Spleen (tissue), 11 donors: ENCODE measurements around the gene TIFAB. TPM values are rescaled to one million over a fixed set of nuclear protein-coding genes. Genes with fewer than 3 reads are reported as not detected.

Experiments used
- DNase-seq: peaks from one replicate; pipeline ENCODE4 v3.0.0-alpha.2; 2020
- H3K27ac ChIP-seq, 8 donors: fragments of 200-600 bp; sonication (generic) in 7 of 8; 1 replicate in 4 of 8; 2 replicates in 4 of 8; pipeline versions ENCODE4 v1.5.0 to v1.8.0; 2016 to 2021; ENCODE audit warnings: inconsistent platforms in 4 of 8, mild to moderate bottlenecking in 4 of 8, moderate library complexity in 1 of 8
- H3K27me3 ChIP-seq, 7 donors: fragments of 200-600 bp; sonication (generic) in 6 of 7; replicated peaks in 1 of 7; 1 replicate in 4 of 7; 2 replicates in 3 of 7; pipeline versions ENCODE4 v1.5.0 to v1.8.0; 2016 to 2021; ENCODE audit warnings: inconsistent platforms in 3 of 7, mild to moderate bottlenecking in 1 of 7
- H3K36me3 ChIP-seq, 6 donors: fragments of 200-600 bp; sonication (generic) in 5 of 6; 1 replicate in 4 of 6; 2 replicates in 2 of 6; pipeline versions ENCODE4 v1.5.0 to v1.8.0; 2016 to 2021; ENCODE audit warnings: inconsistent platforms in 2 of 6
- H3K4me1 ChIP-seq, 6 donors: fragments of 200-600 bp; sonication (generic) in 5 of 6; 1 replicate in 3 of 6; 2 replicates in 3 of 6; pipeline versions ENCODE4 v1.5.0 to v1.8.0; 2016 to 2021; ENCODE audit warnings: inconsistent platforms in 3 of 6
- H3K4me3 ChIP-seq, 8 donors: fragments of 200-600 bp; sonication (generic) in 7 of 8; 1 replicate in 4 of 8; 2 replicates in 4 of 8; pipeline versions ENCODE4 v1.5.0 to v1.8.0; 2016 to 2021; ENCODE audit warnings: inconsistent platforms in 4 of 8, mild to moderate bottlenecking in 4 of 8, moderate library complexity in 2 of 8
- H3K9me3 ChIP-seq, 8 donors: fragments of 200-600 bp; sonication (generic) in 7 of 8; 1 replicate in 4 of 8; 2 replicates in 4 of 8; pipeline versions ENCODE4 v1.5.0 to v1.8.0; 2016 to 2021; ENCODE audit warnings: inconsistent platforms in 4 of 8
- CTCF ChIP-seq, 11 experiments: fragments of 200-600 bp in 7 of 11; fragments of 450-650 bp in 4 of 11; sonication (generic) in 4 of 11; IDR thresholded peaks in 8 of 11; conservative IDR thresholded peaks in 3 of 11; 1 replicate in 7 of 11; 2 replicates in 4 of 11; pipeline versions ENCODE4 v1.4.0 to v1.8.0; 2016 to 2021; ENCODE audit warnings: antibody characterized with exemption in 11 of 11, inconsistent platforms in 4 of 11, mild to moderate bottlenecking in 1 of 11
- POLR2A ChIP-seq, 3 donors: fragments of 450-650 bp; IDR thresholded peaks; one replicate each; pipeline ENCODE4 v1.5.1; 2017; ENCODE audit warnings: antibody characterized with exemption in 3 of 3, mild to moderate bottlenecking in 1 of 3
- POLR2AphosphoS5 ChIP-seq, 3 donors: sonication (generic); formaldehyde crosslinking; IDR thresholded peaks; one replicate each; pipeline ENCODE4 v1.5.1; 2017; ENCODE audit warnings: antibody characterized with exemption in 3 of 3
- WGBS, 5 donors: extraction: QIAGEN DNeasy Blood & Tissue Kit in 3 of 5; methylation state at CpG; one replicate each; pipeline versions ENCODE4 v1.1.5 to v1.1.7; 2013 to 2018; 5-methylcytosine and 5-hydroxymethylcytosine counted together
- intact Hi-C: fragments of 100-400 bp; cut with DNase I; formaldehyde crosslinking; loops from one replicate; pipeline ENCODE4 v1.15.0; 2023; ENCODE audit warnings: low total_unique reads
- polyA plus RNA-seq, 3 donors: library from polyadenylated mRNA; stranded (reverse); fragments of 200-250 nt; gene quantifications; one replicate each; pipeline ENCODE4 v1.2.1, GENCODE V29; 2013
- total RNA-seq, 7 donors: library from RNA; depleted of rRNA in 3 of 7; stranded (reverse); fragments of >200 nt in 3 of 7; fragmentation: NEBNext Ultra II Directional in 4 of 7; extraction: Animal tissue kit (Norgen Biotek cat#: 25700) in 4 of 7; gene quantifications; one replicate each; pipeline versions ENCODE4 v1.1.0 to v1.2.1, GENCODE V29; 2016 to 2021
- donor health status: healthy with polysubstance abuse.
- donor health status: DM: no; HTN: no; CAD: no; lungs with moderate emphysema.
- donor health status: DM: no; HTN: no; CAD: no.
- donor health status: Bipolar disorder and iron deficiency.
- donor health status: healthy.
- donor health status: DM: no; HTN: no; CAD: no.
- donor health status: DM: yes; HTN: yes; CAD: no.

Gene TIFAB
- total and polyA plus RNA-seq, 10 donors: 0.37 to 4.0 (median 1.1) TPM

- WGBS, 5 donors: 43 to 71% (median 52%) methylated on average over 4 to 9 of the region's 9 CpGs
- DNase-seq: peak; percentile 89
Measured at GRCh38 chr5:135457424-135458071, 5.4 kb upstream of the TIFAB start.

GRCh38 chr5:135456238-135457099, 4.3 kb upstream of the TIFAB start:
- Histone ChIP-seq H3K36me3 (no peaks in the 10 kb centered on the region), H3K27me3 (peaks cover 0 to 44% (median 0%) of the 10 kb centered on the region in 7 donors), H3K9me3 (no peaks in the 10 kb centered on the region), H3K4me3 (no peak overlapping the region), H3K27ac (peak overlapping the region in 4 of 8 donors; percentile 11 to 65 (median 54)), H3K4me1 (peaks cover 0 to 40% (median 6%) of the 10 kb centered on the region in 6 donors)
- WGBS, 5 donors: 56 to 78% (median 65%) methylated on average over 8 to 12 of the region's 12 CpGs
- DNase-seq: peak; percentile 76
- TF ChIP-seq POLR2AphosphoS5 (IDR thresholded peaks at IDR 0.05): peak in 2 of 3 donors; percentile 28 to 63
- TF ChIP-seq CTCF (IDR thresholded peaks at IDR 0.05 in 8 of 11, conservative IDR thresholded peaks at IDR 0.05 in 3 of 11): no peak
- no peak for TF ChIP-seq POLR2A (IDR thresholded peaks at IDR 0.05)
- intact Hi-C loops: no loop called here

More at GRCh38 chr5:135457424-135458071, 5.4 kb upstream of the TIFAB start:
- Histone ChIP-seq H3K36me3 (no peaks in the 10 kb centered on the region), H3K4me1 (peaks cover 0 to 40% (median 6%) of the 10 kb centered on the region in 6 donors), H3K27me3 (peaks cover 0 to 53% (median 0%) of the 10 kb centered on the region in 7 donors), H3K27ac (no peak overlapping the region), H3K4me3 (no peak overlapping the region), H3K9me3 (no peaks in the 10 kb centered on the region)
- TF ChIP-seq POLR2A (IDR thresholded peaks at IDR 0.05) (no peak), POLR2AphosphoS5 (IDR thresholded peaks at IDR 0.05) (no peak), CTCF (IDR thresholded peaks at IDR 0.05 in 8 of 11, conservative IDR thresholded peaks at IDR 0.05 in 3 of 11) (peak in 10 of 11 experiments; percentile 15 to 93 (median 74))
- intact Hi-C loops: no loop called here

- H3K4me3 ChIP-seq: no peak overlapping the region
- H3K27me3 ChIP-seq: peaks cover 0 to 44% (median 0%) of the 10 kb centered on the region in 7 donors
- 83 to 98% (median 92%) methylated on average over 3 to 4 of the region's 4 CpGs for WGBS, 5 donors
- H3K36me3 ChIP-seq: no peaks in the 10 kb centered on the region
- no peak for TF ChIP-seq POLR2AphosphoS5 (IDR thresholded peaks at IDR 0.05)
- TF ChIP-seq CTCF (IDR thresholded peaks at IDR 0.05 in 8 of 11, conservative IDR thresholded peaks at IDR 0.05 in 3 of 11): no peak
- no peak for TF ChIP-seq POLR2A (IDR thresholded peaks at IDR 0.05)
- peak; percentile 49 for DNase-seq
- intact Hi-C loops: no loop called here
- peaks cover 0 to 40% (median 6%) of the 10 kb centered on the region in 6 donors for H3K4me1 ChIP-seq
- H3K27ac ChIP-seq: peak overlapping the region in 4 of 8 donors; percentile 11 to 65 (median 48)
- no peaks in the 10 kb centered on the region for H3K9me3 ChIP-seq
Measured at GRCh38 chr5:135455876-135456237, 3.7 kb upstream of the TIFAB start.

- WGBS, 5 donors: 68 to 96% (median 94%) methylated on average over 2 to 3 of the region's 3 CpGs
- H3K4me3 ChIP-seq: no peak overlapping the region
- TF ChIP-seq POLR2AphosphoS5 (IDR thresholded peaks at IDR 0.05) (no peak), CTCF (IDR thresholded peaks at IDR 0.05 in 8 of 11, conservative IDR thresholded peaks at IDR 0.05 in 3 of 11) (no peak), POLR2A (IDR thresholded peaks at IDR 0.05) (no peak)
- peak; percentile 63 for DNase-seq
- intact Hi-C loops: no loop called here
- H3K27me3 ChIP-seq: peaks cover 0 to 35% (median 0%) of the 10 kb centered on the region in 7 donors
- H3K9me3 ChIP-seq: no peaks in the 10 kb centered on the region
- H3K4me1 ChIP-seq: peaks cover 0 to 40% (median 6%) of the 10 kb centered on the region in 6 donors
- no peaks in the 10 kb centered on the region for H3K36me3 ChIP-seq
- H3K27ac ChIP-seq: no peak overlapping the region
Measured at GRCh38 chr5:135454946-135455345, 2.8 kb upstream of the TIFAB start.
